NCI-H146 treated with DMSO at 0.1 percent for 48 hours (cell line): ENCODE measurements around the gene WDR19.

Experiments
- DNase-seq: peaks from one replicate; lab custom pipeline; 2025; ENCODE audit not compliant: unreplicated experiment; lab: John Stamatoyannopoulos, UW

Gene WDR19

DNA sequence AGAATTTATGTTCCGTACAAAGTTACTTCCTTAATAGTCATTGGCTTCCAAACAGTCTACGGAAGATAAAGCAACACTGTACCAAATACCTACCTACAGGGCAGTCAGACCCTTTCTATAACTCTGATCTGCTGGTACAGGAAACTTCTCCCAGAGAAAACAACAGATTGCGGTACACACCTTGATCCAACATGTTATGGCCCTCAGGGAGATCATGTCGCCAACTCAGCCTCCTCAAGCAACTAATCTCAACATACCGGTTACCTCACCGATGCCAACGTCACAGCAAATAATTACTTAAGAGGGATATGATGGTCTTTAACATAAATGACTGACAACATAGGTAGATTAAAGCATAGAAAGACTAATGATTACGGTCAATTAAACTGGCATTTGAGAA, 113.5 kb downstream of the WDR19 start:
- DNase-seq: no peak

GRCh38 chr4:39302901-39303300, 120.6 kb downstream of the WDR19 start:
- no peak for DNase-seq

DNA sequence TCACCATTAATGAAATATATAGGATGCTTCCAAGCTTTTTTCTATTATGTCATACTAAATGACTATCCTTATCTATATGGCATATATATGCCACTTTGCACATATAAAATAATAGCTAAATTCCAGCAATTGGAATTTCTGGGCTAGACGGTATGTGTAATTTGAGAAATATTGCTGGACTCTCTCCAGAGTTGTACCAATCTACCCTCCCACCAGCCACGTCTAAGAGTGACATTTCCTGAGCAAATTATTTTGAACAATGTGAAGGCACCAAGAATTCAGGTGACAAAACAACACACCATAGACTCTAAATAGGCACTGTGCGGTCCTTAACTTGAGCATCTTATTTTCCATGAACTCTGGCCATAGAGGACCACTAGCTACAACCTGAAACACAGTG, 121.5 kb downstream of the WDR19 start:
- DNase-seq: no peak

DNA sequence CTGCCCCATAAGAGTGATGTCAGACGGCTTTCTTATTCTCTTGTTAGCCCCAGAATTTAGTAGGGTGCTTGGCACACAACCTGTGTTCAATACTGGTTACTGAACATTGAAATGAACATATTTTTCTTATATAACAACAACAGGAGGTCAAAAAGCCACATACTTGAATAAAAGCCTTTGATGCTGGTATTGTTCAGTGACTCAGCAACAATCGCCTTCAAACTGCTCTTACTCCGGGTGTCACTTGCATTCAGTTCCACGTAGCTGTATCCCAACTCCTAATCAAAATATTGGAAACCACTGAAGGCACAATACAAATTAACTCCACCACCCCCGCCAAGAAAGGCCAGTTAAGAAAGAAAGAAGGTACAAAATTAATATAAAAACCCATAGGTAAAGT, 122.3 kb downstream of the WDR19 start:
- DNase-seq: no peak

DNA sequence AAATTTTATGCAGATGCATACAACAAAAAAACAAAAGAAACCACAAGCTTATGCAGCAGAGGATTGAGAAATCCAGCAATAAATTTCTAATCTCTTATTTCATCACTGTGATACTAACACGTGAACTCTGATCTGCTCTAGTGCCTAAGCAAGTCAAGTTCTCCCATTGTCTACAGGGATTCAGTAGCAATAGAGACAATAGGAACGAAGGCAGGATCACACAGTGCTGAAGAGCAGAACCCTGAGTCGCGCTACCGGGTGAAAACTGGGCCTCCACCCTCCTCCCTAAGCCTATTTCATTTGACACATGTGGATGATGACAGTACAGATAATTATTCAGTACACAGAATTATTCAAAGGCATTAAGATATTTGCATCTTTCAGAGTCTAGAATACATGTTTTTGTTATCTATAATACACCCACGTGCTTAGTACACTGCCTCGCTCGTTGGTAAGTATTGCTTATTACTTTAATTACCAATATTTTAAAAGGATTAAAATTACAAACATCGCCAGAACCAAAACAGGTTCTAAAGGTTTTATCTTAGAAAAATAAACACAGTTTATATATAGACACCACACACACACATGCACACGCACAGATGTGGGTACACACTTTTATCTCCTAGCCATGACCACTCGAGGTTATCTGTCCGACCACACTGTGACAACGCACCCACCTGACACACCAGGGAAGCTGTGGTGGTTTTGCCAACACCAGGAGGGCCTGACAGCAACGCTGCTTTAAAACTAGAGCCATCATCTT, 123.8 kb downstream of the WDR19 start:
- no peak for DNase-seq

- DNase-seq: no peak
Observed at GRCh38 chr4:39308611-39309010, 126.3 kb downstream of the WDR19 start.

GRCh38 chr4:39312816-39313215, 130.5 kb downstream of the WDR19 start:
- DNase-seq: no peak

DNA sequence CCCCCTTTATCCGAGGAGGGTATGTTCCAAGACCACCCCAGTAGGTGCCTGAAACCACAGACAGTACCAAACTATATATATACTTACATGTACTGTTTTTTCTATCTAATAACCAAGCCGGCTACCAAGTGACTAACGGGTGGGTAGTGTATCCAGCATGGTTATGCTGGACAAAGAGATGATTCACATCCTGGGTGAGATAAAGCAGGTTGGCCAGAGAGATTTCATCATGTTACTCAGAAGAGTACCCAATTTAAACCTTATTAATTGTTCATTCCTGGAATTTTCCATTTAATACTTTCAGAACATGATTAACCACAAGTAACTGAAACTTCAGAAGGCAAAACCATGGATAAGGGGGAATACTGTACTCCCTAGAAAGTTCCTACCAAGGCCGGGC, 137.3 kb downstream of the WDR19 start:
- DNase-seq: no peak

DNA sequence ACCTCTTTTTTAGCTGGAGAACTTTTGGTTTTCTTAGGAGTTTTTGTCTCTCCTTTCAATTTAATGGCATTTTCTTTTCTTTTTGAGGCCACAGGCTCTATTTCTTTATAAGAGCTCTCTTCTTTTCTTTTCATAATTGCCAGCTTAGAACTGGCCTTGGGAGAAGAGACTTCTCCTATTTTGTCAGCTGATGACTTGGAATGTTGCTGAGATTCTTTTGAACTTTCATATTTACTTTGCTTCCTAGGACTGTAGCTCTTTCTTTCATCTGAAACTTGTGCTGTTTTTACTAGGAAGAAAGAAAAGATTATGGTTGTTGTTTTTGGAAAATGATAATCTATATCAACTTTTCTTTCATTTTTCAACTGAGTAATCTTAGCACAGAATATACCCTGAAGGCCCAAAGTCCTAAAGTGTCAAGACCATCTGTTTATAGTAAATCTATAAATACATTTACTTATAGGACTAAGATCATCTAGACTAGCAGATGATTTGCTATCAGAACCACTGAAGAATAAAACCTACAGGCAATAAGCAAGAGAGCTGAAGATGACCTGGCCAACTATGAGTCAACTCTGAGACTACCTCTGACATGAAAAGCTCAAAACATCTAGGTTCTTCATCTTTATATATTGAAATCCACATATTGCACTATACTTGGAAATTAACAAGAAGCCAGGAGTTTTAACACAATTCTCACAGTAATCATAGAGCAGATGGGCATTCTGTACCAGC, 138.2 kb downstream of the WDR19 start:
- no peak for DNase-seq

- DNase-seq: no peak
Observed at GRCh38 chr4:39323821-39324220, 141.5 kb downstream of the WDR19 start.

- DNase-seq: no peak
Observed at GRCh38 chr4:39324446-39324845, 142.1 kb downstream of the WDR19 start.

DNA sequence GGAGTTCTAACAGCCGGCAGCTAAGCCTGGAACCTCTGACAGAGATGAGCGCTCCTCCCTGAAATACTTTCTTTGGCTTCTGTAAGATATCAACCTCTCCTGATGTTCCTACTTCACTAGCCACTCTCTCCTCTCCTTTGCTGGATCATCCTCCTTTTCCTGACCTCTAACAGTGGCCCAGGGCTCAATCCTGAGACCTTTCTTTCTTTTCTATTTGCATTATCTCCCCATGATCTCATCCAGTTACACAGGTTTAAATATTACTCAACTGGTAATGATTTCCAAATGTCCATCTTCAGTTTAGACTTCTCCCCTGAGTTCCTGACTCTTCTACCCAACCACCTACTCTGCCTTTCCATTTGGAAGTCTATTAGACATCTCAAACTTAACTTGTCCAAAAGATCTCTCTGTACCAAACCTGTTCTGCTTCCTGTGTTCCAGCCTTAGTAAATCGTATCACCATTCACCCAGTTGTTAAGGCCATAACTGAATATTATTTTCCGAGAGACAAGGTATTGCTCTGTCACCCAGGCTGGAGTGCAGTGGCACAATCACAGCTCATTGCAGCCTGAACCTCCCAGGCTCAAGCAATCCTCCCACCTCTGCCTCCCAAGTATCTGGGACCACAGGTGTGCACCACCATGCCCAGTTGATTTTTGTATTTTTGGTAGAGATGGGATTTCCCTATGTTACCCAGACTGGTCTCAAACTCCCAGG, 142.7 kb downstream of the WDR19 start:
- no peak for DNase-seq

DNA sequence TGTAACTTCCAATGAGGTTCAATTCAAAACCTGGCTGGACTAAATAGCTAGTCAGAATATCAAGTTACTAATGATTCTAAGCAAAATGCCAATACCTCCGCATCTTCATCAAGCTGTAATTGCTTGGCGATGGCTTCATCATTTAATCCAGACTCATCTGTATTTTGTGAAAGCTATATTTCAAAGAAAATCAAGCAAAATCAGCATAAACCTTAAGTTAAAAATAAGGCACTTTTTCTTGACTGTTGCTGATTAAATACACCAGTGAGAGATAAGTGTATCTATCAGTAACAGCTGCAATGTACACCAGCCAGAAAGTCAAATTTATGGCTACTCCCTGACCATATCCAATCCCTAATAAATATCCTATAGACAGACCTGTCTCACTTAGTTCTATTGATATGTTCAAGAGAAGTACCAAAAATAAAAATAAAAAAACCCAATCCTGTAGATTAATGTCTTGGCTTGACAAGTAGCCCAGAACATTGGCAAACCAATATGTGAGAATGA, 144.2 kb downstream of the WDR19 start:
- DNase-seq: no peak

- DNase-seq: no peak
Observed at GRCh38 chr4:39330353-39330752, 148.0 kb downstream of the WDR19 start.

DNA sequence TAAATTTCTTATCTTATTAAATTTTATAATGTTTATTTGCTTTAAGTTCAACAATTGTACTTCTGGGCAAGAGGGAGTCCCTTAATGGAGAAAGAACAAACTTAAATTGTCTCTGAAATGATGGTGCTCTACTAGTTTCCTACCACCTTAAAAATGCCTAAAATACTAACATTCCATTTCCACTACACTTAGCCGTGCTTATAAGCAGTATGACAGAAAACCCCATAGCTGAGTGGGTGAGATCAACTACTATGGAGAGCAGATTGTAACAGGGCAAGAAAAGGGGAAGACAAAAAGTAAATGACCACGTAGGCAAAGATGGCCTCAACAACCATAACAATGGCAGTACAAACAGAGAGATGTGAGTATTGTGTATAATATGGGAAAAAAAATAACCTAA, 148.9 kb downstream of the WDR19 start:
- no peak for DNase-seq
